GM12892 (cell line): ENCODE results near the gene KRTAP5-3.

Experiments
- POLR2A ChIP-seq: IDR thresholded peaks from 2 replicates; pipeline ENCODE4 v1.6.1; 2011; ENCODE audit warnings: low read depth, low read length, control low read depth
- POLR2AphosphoS5 ChIP-seq: IDR thresholded peaks from 2 replicates; pipeline ENCODE4 v1.6.1; 2011; ENCODE audit warnings: low read depth, low read length, control low read depth
- TAF1 ChIP-seq: IDR thresholded peaks from 2 replicates; pipeline ENCODE4 v1.6.1; 2011; ENCODE audit warnings: low read depth, mild to moderate bottlenecking, control low read depth, low read length, borderline replicate concordance

- TF ChIP-seq POLR2A (no peak), POLR2AphosphoS5 (no peak), TAF1 (no peak)
These were observed 7.6 kb downstream of the KRTAP5-3 start for GRCh38 chr11:1600626-1601025.
